C4-2B (cell line): ENCODE results near the gene SOX6.

Source experiments
- H3K27ac ChIP-seq: fragments of 450-650 bp; 2 replicates; pipeline ENCODE4 v1.5.1; 2017
- CTCF ChIP-seq: fragments of 450-650 bp; conservative IDR thresholded peaks from 2 replicates; pipeline ENCODE4 v1.5.1; 2017; ENCODE audit warnings: mild to moderate bottlenecking
- ZFX ChIP-seq: fragments of 450-650 bp; IDR thresholded peaks from 2 replicates; pipeline ENCODE4 v1.6.1; 2017

The SOX6 gene

GRCh38 chr11:16136792-16137390 lies 219.5 kb downstream of the SOX6 start:
- H3K27ac ChIP-seq = no peak overlapping the region
- TF ChIP-seq ZFX (no peak), CTCF (no peak)

- H3K27ac ChIP-seq = no peak overlapping the region
- TF ChIP-seq ZFX (no peak), CTCF (no peak)
Observed at GRCh38 chr11:16133867-16134266, 222.5 kb downstream of the SOX6 start.

GRCh38 chr11:16127732-16128131 lies 228.6 kb downstream of the SOX6 start:
- TF ChIP-seq ZFX (no peak), CTCF (no peak)
- no peak overlapping the region for H3K27ac ChIP-seq

- H3K27ac ChIP-seq = no peak overlapping the region
- no peak for TF ChIP-seq ZFX
- no peak for TF ChIP-seq CTCF
Observed at GRCh38 chr11:16126362-16126761, 230.0 kb downstream of the SOX6 start.

- TF ChIP-seq ZFX = no peak
- TF ChIP-seq CTCF = no peak
- no peak overlapping the region for H3K27ac ChIP-seq
Observed at GRCh38 chr11:16125796-16126195, 230.6 kb downstream of the SOX6 start.

- no peak overlapping the region for H3K27ac ChIP-seq
- TF ChIP-seq CTCF = no peak
- no peak for TF ChIP-seq ZFX
Observed at GRCh38 chr11:16124390-16124789, 232.0 kb downstream of the SOX6 start.

- TF ChIP-seq ZFX (no peak), CTCF (no peak)
- no peak overlapping the region for H3K27ac ChIP-seq
Observed at GRCh38 chr11:16121853-16122252, 234.5 kb downstream of the SOX6 start.
